ENCODE data around the gene SRRM2.
A peak's percentile ranks its signal among the peaks of the same experiment; 100 is the strongest.

The SRRM2 gene

GRCh38 chr16:2775765-2776499, 23.5 kb downstream of the SRRM2 start:
- H3K4me3 ChIP-seq (ENCODE audit: low read depth, low read length), result peak overlapping the region; percentile 90

GRCh38 chr16:2776500-2777139, 24.2 kb downstream of the SRRM2 start:
- H3K4me3 ChIP-seq (ENCODE audit: low read depth, low read length), result peak overlapping the region; percentile 90

GRCh38 chr16:2777231-2777902, 24.9 kb downstream of the SRRM2 start, which contains the start of gene ELOB:
Gene ELOB, minus strand, starts transcription at chr16:2777280. Its CDS starts 41 bp downstream, at chr16:2777239.
- peak within 1 kb of the TSS; percentile 95 for H3K4me3 ChIP-seq (ENCODE audit: low read depth, low read length)

GRCh38 chr16:2777903-2778629, 25.6 kb downstream of the SRRM2 start:
- H3K4me3 ChIP-seq (ENCODE audit: low read depth, low read length), result peak overlapping the region; percentile 95

- no peak overlapping the region for H3K4me3 ChIP-seq (ENCODE audit: low read depth, low read length)
These were observed 26.2 kb downstream of the SRRM2 start for GRCh38 chr16:2778630-2778958.

- H3K4me3 ChIP-seq (ENCODE audit: low read depth, low read length), result no peak overlapping the region
These were observed 26.9 kb downstream of the SRRM2 start for GRCh38 chr16:2779151-2779920.

- H3K4me3 ChIP-seq (ENCODE audit: low read depth, low read length), result no peak overlapping the region
These were observed 27.8 kb downstream of the SRRM2 start for GRCh38 chr16:2779978-2780898.

- H3K4me3 ChIP-seq (ENCODE audit: low read depth, low read length), result no peak overlapping the region
These were observed 30.3 kb downstream of the SRRM2 start for GRCh38 chr16:2782583-2783351.

GRCh38 chr16:2783581-2784357, 31.3 kb downstream of the SRRM2 start:
- H3K4me3 ChIP-seq (ENCODE audit: low read depth, low read length), result no peak overlapping the region

GRCh38 chr16:2784358-2785100, 32.1 kb downstream of the SRRM2 start:
- H3K4me3 ChIP-seq (ENCODE audit: low read depth, low read length), result no peak overlapping the region

- H3K4me3 ChIP-seq (ENCODE audit: low read depth, low read length), result no peak overlapping the region
These were observed 32.9 kb downstream of the SRRM2 start for GRCh38 chr16:2785101-2785991.

GRCh38 chr16:2786061-2786825, 33.8 kb downstream of the SRRM2 start:
- H3K4me3 ChIP-seq (ENCODE audit: low read depth, low read length), result no peak overlapping the region

- no peak overlapping the region for H3K4me3 ChIP-seq (ENCODE audit: low read depth, low read length)
These were observed 34.4 kb downstream of the SRRM2 start for GRCh38 chr16:2786826-2787151.

- H3K4me3 ChIP-seq (ENCODE audit: low read depth, low read length), result no peak within 1 kb of the TSS
These were observed 35.0 kb downstream of the SRRM2 start, which contains the start of gene PRSS33 for GRCh38 chr16:2787406-2787805. Gene PRSS33, minus strand, starts transcription at chr16:2787560. Its CDS starts 1,013 bp downstream, at chr16:2786547.

- H3K4me3 ChIP-seq (ENCODE audit: low read depth, low read length), result no peak overlapping the region
These were observed 35.5 kb downstream of the SRRM2 start for GRCh38 chr16:2787961-2788360.

GRCh38 chr16:2790631-2791030, 38.2 kb downstream of the SRRM2 start:
- H3K4me3 ChIP-seq (ENCODE audit: low read depth, low read length), result no peak overlapping the region
